Glomerular endothelial cell (primary cell): ENCODE measurements around the gene STK32C. TPM values are rescaled to one million over a fixed set of nuclear protein-coding genes. Genes with fewer than 3 reads are reported as not detected.
"Not testable (repeated sequence)": the region's sequence is repeated elsewhere in the genome, so short reads cannot be mapped to it uniquely, and the experiment has no call there.

Source experiments
- DNase-seq: peaks from one replicate; pipeline ENCODE4 v3.0.0-alpha.2; 2011; ENCODE audit warnings: low read depth, low spot score; ENCODE audit errors: extremely low read depth
- total RNA-seq: library from RNA; depleted of rRNA; stranded (reverse); fragments of >200 nt; gene quantifications from 2 replicates; pipeline ENCODE4 v1.2.3, GENCODE V29; 2015

Gene STK32C
- total RNA-seq, 1 donor from 2014 or later, result 7.8 TPM

GRCh38 chr10:132339276-132339675, 31.5 kb upstream of the STK32C start:
- no peak for DNase-seq

GRCh38 chr10:132338876-132339275, 31.1 kb upstream of the STK32C start:
- no peak for DNase-seq

- DNase-seq, result not testable (repeated sequence)
Observed at GRCh38 chr10:132337854-132338253, 30.1 kb upstream of the STK32C start.

- no peak for DNase-seq
Observed at GRCh38 chr10:132336919-132337407, 29.2 kb upstream of the STK32C start.

GRCh38 chr10:132336064-132336746, 28.5 kb upstream of the STK32C start:
- no peak for DNase-seq

- DNase-seq, result no peak
Observed at GRCh38 chr10:132335189-132336063, 27.7 kb upstream of the STK32C start.

- no peak for DNase-seq
Observed at GRCh38 chr10:132334631-132335188, 27.0 kb upstream of the STK32C start.

- DNase-seq, result no peak
Observed at GRCh38 chr10:132333386-132333785, 25.6 kb upstream of the STK32C start.

GRCh38 chr10:132332433-132332754, 24.6 kb upstream of the STK32C start:
- no peak for DNase-seq

- DNase-seq, result peak; percentile 57
Observed at GRCh38 chr10:132331601-132332432, 24.1 kb upstream of the STK32C start, which contains the start of gene LRRC27. Gene LRRC27 (plus strand): TSS chr10:132332193. CDS start chr10:132333525, 1,332 bp downstream.

GRCh38 chr10:132330486-132330833, 22.7 kb upstream of the STK32C start:
- DNase-seq, result no peak

- DNase-seq, result peak; percentile 42
Observed at GRCh38 chr10:132329565-132330485, 22.1 kb upstream of the STK32C start.

- DNase-seq, result no peak
Observed at GRCh38 chr10:132328738-132329137, 21.0 kb upstream of the STK32C start.

- no peak for DNase-seq
Observed at GRCh38 chr10:132328106-132328505, 20.4 kb upstream of the STK32C start.

- no peak for DNase-seq
Observed at GRCh38 chr10:132326925-132327324, 19.2 kb upstream of the STK32C start.

- no peak for DNase-seq
Observed at GRCh38 chr10:132326344-132326889, 18.7 kb upstream of the STK32C start.

- no peak for DNase-seq
Observed at GRCh38 chr10:132324186-132324585, 16.4 kb upstream of the STK32C start.

- DNase-seq, result no peak
Observed at GRCh38 chr10:132322586-132323048, 14.9 kb upstream of the STK32C start.

GRCh38 chr10:132321726-132322125, 14.0 kb upstream of the STK32C start:
- DNase-seq, result no peak
